Heart left ventricle (tissue), 16 donors: ENCODE results near the gene NR1D1. TPM values are rescaled to one million over a fixed set of nuclear protein-coding genes. Genes with fewer than 3 reads are reported as not detected.

ENCODE experiments used
- ATAC-seq, 4 donors: fragments of 200-7000 bp; cut with Tn5 transposase; one replicate each; pipeline ENCODE4 v1.9.1; 2020 to 2022; ENCODE audit warnings: moderate library complexity in 4 of 4, mild to moderate bottlenecking in 3 of 4, moderate number of reproducible peaks in 1 of 4
- DNase-seq, 5 donors: peaks; one replicate each; pipeline ENCODE4 v3.0.0-alpha.2; 2020
- H3K27ac ChIP-seq, 12 donors: fragments of 200-600 bp; sonication (generic) in 4 of 12; one replicate each; pipeline versions ENCODE4 v1.5.0 to v1.8.0; 2016 to 2022; ENCODE audit warnings: mild to moderate bottlenecking in 2 of 12
- H3K27me3 ChIP-seq, 9 donors: fragments of 200-600 bp; sonication (generic) in 2 of 9; one replicate each; pipeline versions ENCODE4 v1.5.1 to v1.8.0; 2016 to 2022; ENCODE audit warnings: mild to moderate bottlenecking in 3 of 9
- H3K36me3 ChIP-seq, 9 donors: fragments of 200-600 bp; sonication (generic) in 2 of 9; one replicate each; pipeline versions ENCODE4 v1.5.0 to v1.8.0; 2018 to 2022; ENCODE audit warnings: mild to moderate bottlenecking in 2 of 9
- H3K4me1 ChIP-seq, 12 donors: fragments of 200-600 bp; sonication (generic) in 4 of 12; one replicate each; pipeline versions ENCODE4 v1.5.0 to v1.8.0; 2016 to 2022; ENCODE audit warnings: mild to moderate bottlenecking in 3 of 12
- H3K4me3 ChIP-seq, 12 donors: fragments of 200-600 bp; sonication (generic) in 4 of 12; one replicate each; pipeline versions ENCODE4 v1.5.0 to v1.8.0; 2017 to 2022; ENCODE audit warnings: mild to moderate bottlenecking in 9 of 12, moderate library complexity in 4 of 12
- H3K9me3 ChIP-seq, 12 donors: fragments of 200-600 bp; sonication (generic) in 4 of 12; one replicate each; pipeline versions ENCODE4 v1.5.0 to v1.8.0; 2016 to 2022; ENCODE audit warnings: mild to moderate bottlenecking in 1 of 12
- CTCF ChIP-seq, 12 donors: fragments of 200-600 bp; sonication (generic) in 4 of 12; IDR thresholded peaks; one replicate each; pipeline versions ENCODE4 v1.5.0 to v1.8.0; 2018 to 2022; ENCODE audit warnings: antibody characterized with exemption in 12 of 12, mild to moderate bottlenecking in 5 of 12
- POLR2A ChIP-seq, 2 donors: fragments of 450-650 bp; IDR thresholded peaks; one replicate each; pipeline ENCODE4 v1.6.1; 2017; ENCODE audit warnings: antibody characterized with exemption in 2 of 2, mild to moderate bottlenecking in 2 of 2, moderate library complexity in 2 of 2
- WGBS, 4 donors: extraction: QIAGEN DNeasy Blood & Tissue Kit in 2 of 4; methylation state at CpG; one replicate each; pipeline versions ENCODE4 v1.1.5 to v1.1.7; 2013 to 2018; 5-methylcytosine and 5-hydroxymethylcytosine counted together
- intact Hi-C, 10 donors: fragments of 100-400 bp; cut with DNase I; formaldehyde crosslinking; loops; one replicate each; pipeline versions ENCODE4 v1.11.1 to v1.14.2; 2022
- polyA plus RNA-seq, 2 donors: library from polyadenylated mRNA; stranded (reverse); fragments of 200-250 nt; gene quantifications; one replicate each; pipeline ENCODE4 v1.2.3, GENCODE V29; 2013
- total RNA-seq, 9 donors: library from RNA; depleted of rRNA in 2 of 9; stranded (reverse); fragments of >200 nt in 2 of 9; fragmentation: NEBNext Ultra II Directional in 3 of 9; extraction: Animal tissue kit (Norgen Biotek cat#: 25700) in 3 of 9; gene quantifications; one replicate each; pipeline versions ENCODE4 v1.1.0 to v1.2.4, GENCODE V29; 2016 to 2023
- donor health status: ischemic (EF 13 %, LVEDD 7.1; RV severe dilation, severe dysfunction).
- donor health status: healthy with polysubstance abuse.
- donor health status: DM: no; HTN: yes; CAD: no.
- donor health status: DM: no; HTN: no; CAD: no.
- donor health status: ischemic (EF 25% LVEDD 6.9; RV normal size, moderate dysfunction).
- donor health status: ischemic (EF 25% LVEDD 5.7; RV mildly dilated, moderate dysfunction).
- donor health status: healthy.
- donor health status: DM: yes; HTN: yes; CAD: no.
- donor health status: ischemic (EF 35%, LVEDD 5.7; RV mildly dilated, moderate dysfunction).
- donor health status: nonischemic (EF 11% LVEDD 7.7; RV severe dilation, severe dysfunction).
- donor health status: DM: yes; HTN: yes; CAD: no.
- donor health status: PGD.
- donor health status: ischemic (EF 29% LVEDD 5.4; RV normal size, mild dysfunction).
- donor health status: nonischemic (EF 23%, LVEDD 6.1; RV moderate dilation, normal function).

The NR1D1 gene
- total and polyA plus RNA-seq, 11 donors, result 5.8 to 36.1 (median 20.2) TPM

GRCh38 chr17:40129498-40129897 is 29.1 kb upstream of the NR1D1 start:
- 65 to 85% (median 79%) methylated on average over 5 of the region's 5 CpGs for WGBS, 4 donors
- DNase-seq (no peak), ATAC-seq (no peak)
- Histone ChIP-seq H3K4me3 (no peak overlapping the region), H3K27ac (no peak overlapping the region), H3K4me1 (peaks cover 0 to 24% (median 10%) of the 10 kb centered on the region in 12 donors), H3K9me3 (no peaks in the 10 kb centered on the region), H3K36me3 (peaks cover 2 to 95% (median 87%) of the 10 kb centered on the region in 9 donors), H3K27me3 (no peaks in the 10 kb centered on the region)
- TF ChIP-seq CTCF (IDR thresholded peaks at IDR 0.05), result no peak
- TF ChIP-seq POLR2A (IDR thresholded peaks at IDR 0.05), result no peak
- intact Hi-C loops, result no loop called here

- Histone ChIP-seq H3K9me3 (no peaks in the 10 kb centered on the region), H3K4me3 (peak overlapping the region; percentile 67 to 100 (median 98)), H3K27ac (peak overlapping the region in 11 of 12 donors; percentile 91 to 100 (median 98)), H3K4me1 (peaks cover 0 to 38% (median 21%) of the 10 kb centered on the region in 12 donors), H3K36me3 (peaks cover 5 to 45% (median 37%) of the 10 kb centered on the region in 9 donors), H3K27me3 (no peaks in the 10 kb centered on the region)
- TF ChIP-seq POLR2A (IDR thresholded peaks at IDR 0.05) (no peak), CTCF (IDR thresholded peaks at IDR 0.05) (no peak)
- DNase-seq, result no peak
- intact Hi-C loops, result loop anchor here in 1 of 10 donors (5.0 kb wide), 1 partner anchor 43 kb away; no protein-coding TSS in a partner anchor
- WGBS, 4 donors, result 2 to 4% (median 4%) methylated on average over 9 of the region's 9 CpGs
- ATAC-seq, result peak in 3 of 4 donors; percentile 18 to 48 (median 45)
These were observed 24.1 kb upstream of the NR1D1 start for GRCh38 chr17:40124279-40125141.

GRCh38 chr17:40123811-40124114 is 23.4 kb upstream of the NR1D1 start:
- peaks cover 2 to 38% (median 30%) of the 10 kb centered on the region in 9 donors for H3K36me3 ChIP-seq
- peaks cover 0 to 38% (median 21%) of the 10 kb centered on the region in 12 donors for H3K4me1 ChIP-seq
- peak overlapping the region in 11 of 12 donors; percentile 91 to 100 (median 98) for H3K27ac ChIP-seq
- no peaks in the 10 kb centered on the region for H3K27me3 ChIP-seq
- H3K4me3 ChIP-seq, result peak overlapping the region; percentile 67 to 100 (median 98)
- WGBS, 4 donors, result 0 to 1% (median 0%) methylated on average over 2 of the region's 2 CpGs
- intact Hi-C loops, result loop anchor here in 6 of 10 donors (1.0 to 5.0 kb wide), 4 partner anchors 15 to 44 kb away; partner anchors contain the start of gene CASC3 (in 4 of the 6)
- TF ChIP-seq CTCF (IDR thresholded peaks at IDR 0.05), result no peak
- no peak for TF ChIP-seq POLR2A (IDR thresholded peaks at IDR 0.05)
- ATAC-seq (no peak), DNase-seq (no peak)
- H3K9me3 ChIP-seq, result no peaks in the 10 kb centered on the region
